DMS114 treated with DMSO at 0.1 percent for 48 hours (cell line): Measurements from ENCODE around the gene MYD88.
A peak's percentile ranks its signal among the peaks of the same experiment; 100 is the strongest.
"Not testable (repeated sequence)": the region's sequence is repeated elsewhere in the genome, so short reads cannot be mapped to it uniquely, and the experiment has no call there.

Experiments
- DNase-seq: peaks from one replicate; lab custom pipeline; 2025; ENCODE audit not compliant: unreplicated experiment; lab: John Stamatoyannopoulos, UW

The MYD88 gene

GRCh38 chr3:38125305-38126120 is 12.9 kb upstream of the MYD88 start:
- no peak for DNase-seq

GRCh38 chr3:38126121-38126892 is 12.2 kb upstream of the MYD88 start:
- no peak for DNase-seq

GRCh38 chr3:38127611-38128302 is 10.7 kb upstream of the MYD88 start:
- DNase-seq: no peak

- no peak for DNase-seq
Observed at GRCh38 chr3:38128303-38128655, 10.2 kb upstream of the MYD88 start.

GRCh38 chr3:38129058-38129457 is 9.4 kb upstream of the MYD88 start:
- DNase-seq: no peak

- no peak for DNase-seq
Observed at GRCh38 chr3:38130631-38131065, 7.8 kb upstream of the MYD88 start.

GRCh38 chr3:38131621-38132369 is 6.7 kb upstream of the MYD88 start:
- DNase-seq: peak; percentile 7

GRCh38 chr3:38133209-38133556 is 5.3 kb upstream of the MYD88 start:
- no peak for DNase-seq

GRCh38 chr3:38133557-38134405 is 4.7 kb upstream of the MYD88 start:
- no peak for DNase-seq

GRCh38 chr3:38134517-38135143 is 3.8 kb upstream of the MYD88 start:
- DNase-seq: not testable (repeated sequence)

- not testable (repeated sequence) for DNase-seq
Observed at GRCh38 chr3:38135621-38136277, 2.7 kb upstream of the MYD88 start.

GRCh38 chr3:38136393-38136776 is 2.1 kb upstream of the MYD88 start:
- no peak for DNase-seq

GRCh38 chr3:38136777-38137614 is 1.5 kb upstream of the MYD88 start, which contains the start of gene ACAA1:
TSS of gene ACAA1 (minus strand) at chr3:38137127. CDS start at chr3:38137035, 92 bp downstream.
- DNase-seq: peak; percentile 99

GRCh38 chr3:38137615-38138348 is 679 bp upstream of the MYD88 start:
- no peak for DNase-seq

- DNase-seq: no peak
Observed at GRCh38 chr3:38139191-38139590, 730 bp downstream of the MYD88 start.

GRCh38 chr3:38139652-38140051 is 1.2 kb downstream of the MYD88 start:
- no peak for DNase-seq

GRCh38 chr3:38140326-38141172 is 2.1 kb downstream of the MYD88 start:
- no peak for DNase-seq
